DMS79 treated with DMSO at 0.1 percent for 48 hours (cell line): ENCODE results near the gene DGKH.
"Not testable (repeated sequence)": the region's sequence is repeated elsewhere in the genome, so short reads cannot be mapped to it uniquely, and the experiment has no call there.

Experiments
- DNase-seq: peaks from one replicate; lab custom pipeline; 2025; lab: John Stamatoyannopoulos, UW

The DGKH gene

DNA sequence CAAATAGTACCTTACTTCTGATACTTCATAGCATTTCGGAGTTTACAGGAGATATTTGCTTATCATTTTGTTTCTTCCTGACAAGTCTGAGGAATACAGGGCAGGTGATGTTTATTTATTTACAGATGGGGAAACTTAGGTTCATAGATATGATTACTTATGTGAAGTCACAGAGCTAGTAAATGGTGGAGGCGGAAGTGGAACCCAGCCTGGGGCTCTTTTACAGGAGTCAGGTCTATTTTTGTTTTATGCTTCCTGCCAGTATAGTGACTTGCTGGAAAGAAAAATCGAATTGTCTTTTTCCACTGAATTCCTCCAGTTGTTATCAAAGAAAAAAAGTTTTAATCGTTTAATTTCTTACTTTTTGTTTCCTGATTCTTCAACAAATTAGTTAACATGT lies 66.5 kb downstream of the DGKH start:
- no peak for DNase-seq

DNA sequence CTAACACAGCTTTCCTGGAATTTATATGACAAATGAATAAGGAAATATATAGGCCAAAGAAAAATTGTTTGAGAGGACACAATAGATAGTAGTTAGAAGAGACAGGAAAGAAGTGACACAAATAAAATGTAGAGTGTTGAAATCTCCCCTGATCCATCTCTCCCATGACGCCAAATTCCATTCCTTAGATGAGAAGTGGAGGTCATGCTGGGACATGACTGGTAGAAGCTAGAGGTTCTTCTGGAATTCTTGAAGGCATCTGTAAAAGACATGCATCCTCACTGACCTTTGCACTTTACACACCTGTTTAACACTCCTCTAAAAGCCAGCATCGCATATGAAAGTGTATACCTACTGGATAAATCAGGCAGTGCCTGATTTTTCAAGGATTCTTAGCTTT lies 67.8 kb downstream of the DGKH start:
- no peak for DNase-seq

DNA sequence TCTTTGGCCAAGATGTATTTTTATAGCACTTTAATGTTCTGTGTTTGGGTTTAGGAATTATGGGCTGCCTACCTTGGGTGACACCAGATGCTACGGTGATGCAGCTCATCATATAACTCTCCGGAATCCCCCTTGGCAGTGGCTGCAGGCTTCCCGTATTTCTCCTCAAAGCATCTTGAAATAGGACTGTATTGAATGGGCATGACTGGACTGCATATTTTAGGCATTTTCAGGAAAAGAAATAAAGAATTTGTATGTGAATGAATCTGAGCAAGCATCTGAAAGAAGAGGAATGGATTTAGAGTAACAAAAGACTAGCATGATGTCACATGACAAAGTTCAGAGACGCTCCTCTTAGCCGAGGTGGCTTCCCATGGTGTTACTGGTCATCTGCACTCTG lies 70.6 kb downstream of the DGKH start:
- no peak for DNase-seq

DNA sequence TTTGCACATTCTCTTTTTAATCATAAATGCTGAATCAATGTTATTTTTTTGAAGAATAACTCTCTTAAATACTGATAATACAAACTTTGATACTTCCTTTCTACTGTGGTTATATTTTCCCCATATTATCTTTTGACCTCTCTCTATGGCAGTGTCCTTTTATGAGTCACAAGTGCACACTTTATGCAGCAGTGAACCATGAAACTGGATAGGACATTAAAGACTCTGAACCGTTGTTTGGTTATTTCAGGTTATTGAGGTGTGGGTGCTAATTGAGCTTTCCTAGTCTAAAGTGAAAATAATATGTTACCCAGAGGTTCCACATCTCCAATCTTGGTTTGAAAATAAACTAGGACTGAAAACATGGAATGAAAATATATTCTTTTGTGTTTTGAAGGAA lies 71.4 kb downstream of the DGKH start:
- no peak for DNase-seq

DNA sequence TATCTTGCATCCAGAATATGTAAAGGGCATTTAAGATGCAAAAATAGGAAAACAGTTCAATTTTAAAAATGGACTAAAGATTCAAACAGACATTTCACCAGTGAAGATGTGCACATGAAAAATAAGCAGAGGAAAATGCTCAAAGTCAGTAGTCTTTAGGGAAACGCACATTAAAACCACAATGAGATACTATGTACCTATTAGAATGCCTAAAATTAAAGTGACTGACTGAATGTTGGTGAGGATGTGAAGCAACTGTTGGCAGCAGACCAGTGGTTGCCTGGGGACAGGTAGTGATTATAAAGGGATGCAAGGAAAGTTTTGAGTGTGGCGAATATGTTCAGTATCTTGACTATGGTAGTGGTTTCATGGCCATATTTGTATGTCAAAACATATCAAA lies 75.2 kb downstream of the DGKH start:
- no peak for DNase-seq

DNA sequence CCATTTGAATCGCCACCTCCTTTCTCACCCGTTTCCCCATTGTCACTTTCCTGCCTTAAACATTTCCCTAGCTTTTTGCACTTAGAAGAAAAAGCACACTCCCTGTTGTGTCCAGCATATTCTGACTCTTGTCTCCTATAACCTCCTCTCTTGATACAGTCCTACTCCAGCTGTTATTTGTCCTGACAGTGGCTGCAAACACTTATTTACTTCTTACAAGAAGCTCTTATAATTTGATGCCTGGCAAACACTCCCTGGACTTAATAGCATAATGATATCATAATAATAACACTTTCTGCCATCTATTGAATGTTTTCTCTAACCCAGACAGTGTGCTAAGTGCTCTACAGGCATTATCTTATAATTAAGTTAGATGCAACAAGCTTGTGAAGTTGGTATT lies 76.6 kb downstream of the DGKH start:
- peak; percentile 24 for DNase-seq

DNA sequence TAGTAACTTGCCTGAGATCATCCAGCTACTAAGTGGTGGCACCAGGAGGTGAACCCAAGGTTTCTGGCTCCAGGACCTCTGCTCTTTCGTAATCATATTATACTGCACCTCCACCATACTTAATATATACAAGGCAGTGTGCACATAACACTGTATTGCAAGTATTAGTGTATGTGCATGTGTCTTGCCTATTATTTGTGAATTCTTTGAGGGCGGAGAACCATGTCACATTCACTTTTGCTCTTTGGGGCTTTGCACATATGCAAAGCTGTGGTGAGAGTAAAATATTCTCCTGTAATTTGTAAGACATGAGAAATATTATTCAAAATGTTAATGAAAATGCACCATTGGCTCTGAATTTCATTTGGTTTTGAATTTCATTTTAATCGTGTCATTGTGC lies 78.6 kb downstream of the DGKH start:
- no peak for DNase-seq

DNA sequence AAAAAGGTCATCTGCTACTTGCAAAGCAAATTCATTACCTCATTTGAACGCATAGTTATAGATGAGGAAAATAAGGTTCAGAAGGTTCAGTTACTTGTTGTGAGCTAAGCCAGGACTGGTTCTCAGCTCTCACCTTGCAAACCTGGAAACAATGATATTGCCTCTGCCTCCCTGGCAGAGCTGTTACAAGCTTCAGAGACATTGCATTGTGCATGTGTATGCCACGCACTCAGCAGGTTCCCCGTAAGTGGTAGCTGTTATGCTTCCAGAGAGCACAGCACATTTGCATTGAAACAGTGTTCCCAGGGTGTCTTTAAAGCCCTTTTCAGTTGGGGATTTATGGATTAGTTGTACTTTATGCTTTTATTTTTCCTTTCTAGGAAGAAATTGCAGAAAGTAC lies 80.6 kb downstream of the DGKH start:
- no peak for DNase-seq

DNA sequence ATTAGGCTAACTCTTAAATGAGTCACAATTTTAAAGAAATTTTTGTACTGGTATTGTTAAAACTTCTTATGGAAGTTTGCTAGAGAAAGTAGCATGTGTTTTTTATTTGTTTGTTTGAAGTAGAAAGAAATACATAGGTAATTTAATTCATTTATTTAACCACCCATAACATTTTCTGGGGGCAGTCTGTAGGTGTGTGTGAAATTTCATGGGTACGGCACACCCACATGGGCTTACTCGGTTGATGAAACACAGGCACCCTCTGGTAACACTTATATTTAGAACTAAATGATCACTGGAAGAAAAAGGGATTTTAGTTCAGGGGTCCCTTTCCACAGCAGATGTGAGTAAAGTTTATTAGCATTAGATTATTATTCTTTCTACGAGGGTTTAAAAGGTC lies 88.1 kb downstream of the DGKH start:
- no peak for DNase-seq

DNA sequence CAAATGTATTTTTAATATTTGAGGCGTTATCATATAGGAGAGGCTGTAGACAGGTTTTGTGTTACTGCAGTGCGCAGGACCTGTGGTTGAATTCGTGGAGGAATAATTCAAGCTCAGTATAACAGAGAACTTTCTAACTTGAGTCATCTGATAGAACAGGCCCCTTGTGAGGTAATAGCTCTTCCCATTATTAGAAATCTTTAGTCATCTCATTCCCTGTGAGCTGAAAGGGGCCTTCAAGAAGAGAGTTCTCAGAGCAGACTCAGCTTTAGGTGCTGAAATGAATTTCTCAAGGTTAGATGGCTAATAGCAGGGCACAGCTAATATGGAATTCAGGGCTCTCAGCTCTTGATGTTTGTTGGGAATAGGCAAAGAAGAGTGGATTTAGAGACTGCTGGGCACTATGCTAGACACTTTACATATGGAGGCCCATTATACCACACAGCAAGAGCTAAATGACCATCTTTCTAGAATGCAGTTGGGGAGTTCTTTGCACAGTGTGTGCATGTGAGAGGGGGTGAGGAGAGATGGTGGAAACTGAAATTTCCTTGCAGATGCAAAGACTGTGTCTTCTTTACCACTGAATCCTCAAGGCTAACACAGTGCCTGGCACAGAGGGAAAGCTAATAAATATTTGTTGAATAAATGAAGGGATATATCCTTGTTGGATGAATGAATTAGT lies 89.5 kb downstream of the DGKH start:
- DNase-seq, result no peak

DNA sequence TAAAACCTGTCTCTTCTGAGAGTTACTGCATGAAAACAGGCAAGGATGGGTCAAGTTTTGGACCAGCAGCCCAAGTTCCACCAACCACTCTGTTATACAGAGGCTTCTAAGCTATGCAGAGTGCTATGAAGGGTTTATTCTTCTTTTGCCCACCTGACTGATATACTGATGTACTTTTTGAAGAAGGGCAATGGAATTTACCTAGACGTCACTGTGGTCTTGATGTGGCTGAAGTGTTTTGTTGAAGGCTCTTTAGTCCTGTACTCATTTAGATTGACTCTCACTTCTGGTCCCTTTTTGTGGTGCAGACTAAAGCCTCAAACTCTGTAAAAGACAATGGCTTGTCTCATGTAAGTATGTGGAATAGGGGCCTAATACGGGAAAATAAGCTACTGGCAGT lies 92.0 kb downstream of the DGKH start:
- DNase-seq, result no peak

DNA sequence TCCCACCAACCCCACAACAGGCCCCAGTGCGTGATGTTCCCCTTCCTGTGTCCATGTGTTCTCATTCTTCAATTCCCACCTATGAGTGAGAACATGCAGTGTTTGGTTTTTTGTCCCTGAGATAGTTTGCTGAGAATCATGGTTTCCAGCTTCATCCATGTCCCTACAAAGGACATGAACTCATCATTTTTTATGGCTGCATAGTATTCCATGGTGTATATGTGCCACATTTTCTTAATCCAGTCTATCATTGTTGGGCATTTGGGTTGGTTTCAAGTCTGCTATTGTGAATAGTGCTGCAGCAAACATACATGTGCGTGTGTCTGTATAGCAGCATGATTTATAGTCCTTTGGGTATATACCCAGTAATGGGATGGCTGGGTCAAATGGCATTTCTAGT lies 92.6 kb downstream of the DGKH start:
- not testable (repeated sequence) for DNase-seq

DNA sequence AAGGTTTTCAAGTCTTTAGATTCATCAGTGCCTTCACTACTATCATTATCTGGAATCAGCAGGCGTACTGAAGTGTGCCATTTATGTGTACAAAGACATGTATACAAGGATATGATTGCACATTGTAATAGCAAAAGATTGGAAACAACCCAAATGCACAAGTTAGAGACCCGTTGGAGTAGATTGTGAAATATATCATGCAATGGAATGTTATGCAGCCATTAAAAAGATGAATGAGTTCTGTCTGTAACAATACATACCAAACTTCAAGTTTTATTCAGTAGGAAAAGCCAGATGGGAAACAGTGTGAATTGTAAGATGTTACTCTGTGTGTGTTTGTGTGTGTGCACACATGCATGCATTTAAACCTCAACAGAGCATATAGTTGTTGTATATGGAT lies 97.9 kb downstream of the DGKH start:
- no peak for DNase-seq

DNA sequence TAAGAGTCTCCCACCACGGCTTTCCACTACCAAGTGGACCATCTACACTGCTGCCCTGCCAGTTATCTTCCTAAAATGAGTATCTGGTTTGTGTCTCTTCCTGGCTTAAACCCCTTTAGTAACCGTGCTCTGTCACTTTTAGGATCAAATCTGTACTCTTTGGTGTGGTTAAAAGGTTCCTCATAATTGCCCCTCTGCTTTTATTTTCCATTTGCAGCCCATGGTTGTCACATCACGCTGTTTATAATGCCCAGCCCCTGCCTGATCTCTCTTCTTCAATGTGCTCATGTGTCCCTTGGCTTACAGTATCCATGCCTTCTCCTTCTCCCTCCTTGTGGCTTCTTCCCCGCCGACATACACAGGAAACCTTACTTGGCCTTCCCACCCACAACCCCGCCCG lies 100.1 kb downstream of the DGKH start:
- DNase-seq, result no peak

DNA sequence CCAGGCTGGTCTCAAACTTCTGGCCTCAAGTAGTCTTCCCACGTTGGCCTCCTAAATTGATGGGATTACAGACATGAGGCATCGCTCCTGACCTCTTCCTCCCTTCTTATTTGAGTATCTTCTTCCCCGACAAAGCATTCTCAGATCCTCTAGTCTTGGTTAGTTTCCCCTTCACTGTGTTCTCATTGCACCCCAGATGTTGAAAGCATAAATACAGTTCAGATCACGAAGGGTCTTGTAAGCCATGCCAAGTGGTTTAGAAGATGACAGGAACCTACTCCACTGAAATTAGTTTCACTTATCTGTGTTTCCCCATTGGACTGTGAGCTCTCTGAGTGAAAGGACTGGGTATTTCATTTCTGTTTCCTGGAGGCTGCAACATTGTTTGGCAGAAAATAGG lies 100.7 kb downstream of the DGKH start:
- DNase-seq, result no peak

DNA sequence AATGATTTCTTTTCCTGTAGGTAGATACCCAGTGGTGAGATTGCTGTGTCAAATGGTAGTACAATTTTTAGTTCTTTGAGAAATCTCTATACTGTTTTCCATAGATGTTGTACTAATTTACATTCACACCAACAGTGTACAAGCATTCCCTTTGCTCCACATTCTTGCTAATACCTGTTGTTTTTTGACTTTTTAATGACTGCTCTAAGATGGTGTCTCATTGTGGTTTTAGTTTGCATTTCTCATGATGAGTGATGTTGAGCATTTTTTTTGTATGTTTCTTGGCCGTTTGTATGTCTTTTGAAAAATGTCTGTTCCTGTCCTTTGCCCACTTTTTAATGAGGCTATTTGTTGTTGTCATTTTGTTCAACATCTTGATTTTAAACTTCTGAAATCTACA lies 103.3 kb downstream of the DGKH start:
- no peak for DNase-seq

DNA sequence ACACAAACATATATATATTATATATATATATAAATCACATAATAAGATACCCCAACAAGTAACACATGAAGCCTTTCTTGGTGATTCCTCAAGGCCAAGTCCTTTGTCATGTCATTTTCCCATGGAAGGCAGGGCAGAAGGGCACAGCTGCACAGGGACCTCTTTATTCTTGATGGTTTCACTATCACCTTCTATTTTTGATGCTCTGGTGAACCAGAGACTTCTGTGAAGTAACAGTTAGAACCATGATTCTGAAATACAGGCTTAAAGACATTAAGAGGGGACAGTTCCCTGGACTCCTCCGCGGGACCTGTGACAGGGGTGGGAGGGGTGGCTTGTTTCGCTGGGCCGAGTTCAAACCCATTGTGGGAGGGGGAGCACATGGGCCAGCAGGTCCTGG lies 104.0 kb downstream of the DGKH start:
- no peak for DNase-seq

DNA sequence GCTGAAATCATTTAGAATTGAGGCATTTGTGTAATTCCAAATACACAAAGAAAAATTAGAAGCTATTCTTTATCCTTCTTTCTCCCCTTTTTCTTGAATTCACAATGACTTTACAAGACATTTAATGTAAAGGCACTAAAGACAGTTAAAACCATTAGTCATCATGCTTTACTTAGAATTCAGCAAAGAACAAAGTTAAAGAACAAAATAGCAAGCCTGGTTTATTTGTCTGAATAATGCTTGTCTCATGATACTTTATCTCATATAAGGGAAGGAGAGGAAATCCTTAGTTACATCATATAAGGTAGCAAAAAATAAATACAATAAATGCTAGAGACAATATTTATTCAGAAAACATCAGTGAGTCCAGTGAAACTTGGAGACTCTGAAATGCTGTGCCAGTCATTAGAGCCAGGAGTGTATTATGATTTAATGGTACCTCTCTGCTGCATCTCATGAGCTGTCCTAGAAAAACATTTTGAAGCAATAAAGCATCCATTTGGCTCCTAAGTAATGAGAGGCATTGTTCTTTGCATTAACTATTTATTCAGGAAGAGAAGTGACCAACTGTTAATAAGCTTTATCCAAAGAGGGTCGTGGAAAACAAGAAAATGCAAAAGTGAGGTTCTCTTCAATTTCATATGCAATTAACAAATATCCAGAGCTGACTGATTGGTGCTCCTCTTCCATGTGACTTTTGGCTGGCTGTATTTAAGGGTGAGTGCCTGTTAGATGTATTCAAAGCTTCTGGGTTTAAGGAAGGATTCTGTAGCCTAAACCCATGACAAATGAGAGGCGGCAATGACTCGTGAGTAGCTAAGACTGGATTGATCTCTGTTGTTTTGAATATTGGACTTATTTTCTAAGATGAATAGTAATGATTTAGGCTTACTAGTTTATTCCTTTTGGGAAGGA lies 105.0 kb downstream of the DGKH start:
- no peak for DNase-seq

DNA sequence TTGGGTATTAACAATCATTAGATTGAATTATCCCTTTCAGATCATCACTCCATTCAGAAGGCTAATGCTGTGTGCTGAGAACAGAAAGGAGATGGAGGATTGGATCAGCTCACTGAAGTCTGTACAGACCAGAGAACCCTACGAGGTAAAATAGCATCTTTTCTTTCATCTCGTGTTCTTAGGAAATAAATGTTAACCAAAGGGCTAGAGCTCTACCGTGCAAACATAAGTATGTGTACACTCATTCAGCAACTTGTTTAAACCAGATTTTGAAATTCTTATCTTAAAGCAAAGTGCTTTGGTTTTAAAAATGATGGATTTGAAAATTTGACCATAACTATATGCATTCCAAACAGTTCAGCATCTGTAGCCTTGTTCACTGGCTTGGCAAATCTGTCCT lies 106.8 kb downstream of the DGKH start:
- no peak for DNase-seq

DNA sequence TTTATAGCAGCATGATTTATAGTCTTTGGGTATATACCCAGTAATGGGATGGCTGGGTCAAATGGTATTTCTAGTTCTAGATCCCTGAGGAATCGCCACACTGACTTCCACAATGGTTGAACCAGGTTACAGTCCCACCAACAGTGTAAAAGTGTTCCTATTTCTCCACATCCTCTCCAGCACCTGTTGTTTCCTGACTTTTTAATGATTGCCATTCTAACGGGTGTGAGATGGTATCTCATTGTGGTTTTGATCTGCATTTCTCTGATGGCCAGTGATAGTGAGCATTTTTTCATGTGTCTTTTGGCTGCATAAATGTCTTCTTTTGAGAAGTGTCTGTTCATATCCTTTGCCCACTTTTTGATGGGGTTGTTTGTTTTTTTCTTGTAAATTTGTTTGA lies 114.9 kb downstream of the DGKH start:
- DNase-seq, result not testable (repeated sequence)

DNA sequence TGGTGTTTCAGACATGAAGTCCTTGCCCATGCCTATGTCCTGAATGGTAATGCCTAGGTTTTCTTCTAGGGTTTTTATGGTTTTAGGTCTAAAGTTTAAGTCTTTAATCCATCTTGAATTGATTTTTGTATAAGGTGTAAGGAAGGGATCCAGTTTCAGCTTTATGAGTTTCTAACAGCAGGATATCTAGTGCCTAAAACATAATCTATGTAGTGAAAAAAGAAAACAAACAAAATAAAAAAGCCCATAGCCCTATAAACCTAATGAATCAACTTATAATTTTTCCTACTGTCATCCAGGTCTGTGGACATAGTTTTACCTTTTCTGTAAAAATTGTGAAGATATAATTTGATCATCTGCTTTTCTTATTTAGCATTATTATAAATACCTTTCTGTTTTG lies 115.5 kb downstream of the DGKH start:
- DNase-seq, result not testable (repeated sequence)

DNA sequence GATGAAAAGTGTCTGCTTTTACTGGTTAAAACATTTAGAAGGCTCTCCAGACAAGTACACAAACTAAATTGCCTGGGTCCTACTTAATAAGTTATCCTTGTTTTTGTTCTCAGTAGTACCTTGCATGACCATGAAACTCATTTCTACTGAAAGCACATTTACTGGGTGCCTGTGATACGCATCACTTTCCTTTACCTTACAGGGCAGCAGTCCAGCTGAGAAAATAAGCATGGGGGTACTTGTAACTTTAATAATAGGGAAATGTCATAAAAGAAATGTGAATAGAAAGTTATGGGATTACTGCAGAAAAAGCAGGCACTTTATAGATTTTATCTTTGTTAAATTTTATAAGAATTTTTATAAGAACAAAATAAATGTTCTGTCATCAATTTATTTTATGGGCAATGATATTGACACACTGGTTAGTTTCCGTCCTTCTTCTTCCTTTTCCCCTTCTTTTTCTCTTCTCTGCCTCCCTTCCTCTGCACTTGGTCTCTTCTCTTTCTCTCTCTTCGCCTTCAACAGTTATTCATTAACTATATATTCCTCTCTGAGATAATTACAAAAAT lies 116.2 kb downstream of the DGKH start:
- DNase-seq, result peak; percentile 3

DNA sequence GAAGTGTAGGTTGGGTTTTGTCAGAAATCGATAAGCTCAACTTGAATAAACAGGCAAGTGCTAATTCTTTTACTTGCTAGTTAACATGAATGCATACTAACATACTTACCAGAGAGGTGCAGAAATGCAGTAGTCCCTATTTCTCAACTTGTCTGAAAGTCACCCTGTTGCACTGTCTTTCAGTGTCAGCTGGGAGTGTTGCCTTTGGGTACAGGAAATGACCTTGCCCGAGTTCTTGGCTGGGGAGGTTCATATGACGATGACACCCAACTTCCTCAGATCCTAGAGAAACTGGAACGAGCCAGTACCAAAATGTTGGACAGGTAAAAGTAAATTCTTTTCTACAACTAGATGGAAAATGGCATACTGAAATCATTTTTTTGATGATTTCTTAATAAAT lies 120.0 kb downstream of the DGKH start:
- no peak for DNase-seq
